OCI-LY1 (cell line): ENCODE results near the gene CACNG7.

Experiments used
- H2AFZ ChIP-seq: fragments of 200-600 bp; sonication (generic), shearing (Covaris generic); 2 replicates; pipeline ENCODE4 v1.6.0; 2014; ENCODE audit warnings: antibody characterized with exemption, mild to moderate bottlenecking, low read length
- H3F3A ChIP-seq: fragments of 200-600 bp; sonication (generic), shearing (Covaris generic); 2 replicates; pipeline ENCODE4 v1.6.0; 2014; ENCODE audit warnings: mild to moderate bottlenecking, antibody characterized with exemption, low read length, moderate library complexity; ENCODE audit not compliant: insufficient read depth
- H3K27ac ChIP-seq: fragments of 200-600 bp; sonication (generic); 2 replicates; pipeline ENCODE4 v1.5.1; 2014; ENCODE audit warnings: low read length, mixed run types, mild to moderate bottlenecking, low read depth; ENCODE audit not compliant: poor library complexity, severe bottlenecking
- H3K27me3 ChIP-seq: fragments of 200-600 bp; sonication (generic); 2 replicates; pipeline ENCODE4 v1.6.0; 2014; ENCODE audit warnings: antibody characterized with exemption, mild to moderate bottlenecking, low read length, moderate library complexity; ENCODE audit not compliant: insufficient read depth
- H3K36me3 ChIP-seq: fragments of 200-600 bp; sonication (generic); 2 replicates; pipeline ENCODE4 v1.6.1; 2014; ENCODE audit warnings: mild to moderate bottlenecking, antibody characterized with exemption, low read length, moderate library complexity, mixed read lengths; ENCODE audit not compliant: insufficient read depth
- H3K4me1 ChIP-seq: fragments of 200-600 bp; sonication (generic); 2 replicates; pipeline ENCODE4 v1.5.1; 2014; ENCODE audit warnings: mild to moderate bottlenecking, low read length, moderate library complexity; ENCODE audit not compliant: insufficient read depth, severe bottlenecking
- H3K4me2 ChIP-seq: fragments of 200-600 bp; sonication (generic), shearing (Covaris generic); 2 replicates; pipeline ENCODE4 v1.6.1; 2014; ENCODE audit warnings: low read length
- H3K4me3 ChIP-seq: fragments of 200-600 bp; sonication (generic); 2 replicates; pipeline ENCODE4 v1.5.1; 2014; ENCODE audit warnings: low read length, low read depth, mild to moderate bottlenecking, mixed read lengths; ENCODE audit not compliant: poor library complexity, severe bottlenecking
- H3K79me2 ChIP-seq: fragments of 200-600 bp; shearing (Covaris generic); 2 replicates; pipeline ENCODE4 v1.6.1; 2016; ENCODE audit warnings: mixed run types, low read length, mixed read lengths; ENCODE audit not compliant: insufficient read depth
- H3K9ac ChIP-seq: fragments of 200-600 bp; sonication (generic), shearing (Covaris generic); 2 replicates; pipeline ENCODE4 v1.6.1; 2014; ENCODE audit warnings: mild to moderate bottlenecking, low read length, mixed read lengths
- H3K9me2 ChIP-seq: fragments of 200-600 bp; sonication (generic), shearing (Covaris generic); 2 replicates; pipeline ENCODE4 v1.6.1; 2014; ENCODE audit warnings: low read depth, mild to moderate bottlenecking, low read length, mixed read lengths
- H3K9me3 ChIP-seq: fragments of 200-600 bp; shearing (Covaris generic); 2 replicates; pipeline ENCODE4 v1.6.1; 2014; ENCODE audit warnings: low read length, mixed read lengths
- H4K20me1 ChIP-seq: fragments of 200-600 bp; sonication (generic), shearing (Covaris generic); 2 replicates; pipeline ENCODE4 v1.6.0; 2016; ENCODE audit warnings: mild to moderate bottlenecking, low read length; ENCODE audit not compliant: insufficient read depth
- EZH2 ChIP-seq: fragments of 200-600 bp; sonication (generic), shearing (Covaris generic); IDR thresholded peaks from 2 replicates; pipeline ENCODE4 v1.8.0; 2017; ENCODE audit warnings: borderline replicate concordance, mixed run types, mild to moderate bottlenecking, antibody characterized with exemption, low read length, moderate library complexity, mixed read lengths
- TF ChIP-seq, protein P1 (sequence below): fragments of 200-600 bp; sonication (generic), shearing (Covaris generic); IDR thresholded peaks from 2 replicates; pipeline ENCODE4 v1.5.1; 2017; ENCODE audit warnings: mild to moderate bottlenecking, antibody characterized with exemption, low read length, moderate library complexity, mixed read lengths

CACNG7 gene

GRCh38 chr19:53865918-53866864 is 42.9 kb upstream of the CACNG7 start:
- Histone ChIP-seq H3K9me3 (no peaks in the 10 kb centered on the region), H3K4me1 (no peaks in the 10 kb centered on the region), H3K9ac (no peak overlapping the region), H3K27me3 (no peaks in the 10 kb centered on the region), H3K27ac (no peak overlapping the region), H3K4me2 (no peak overlapping the region), H2AFZ (no peak overlapping the region), H3K79me2 (no peaks in the 10 kb centered on the region), H3K36me3 (no peaks in the 10 kb centered on the region), H3F3A (no peaks in the 10 kb centered on the region), H3K9me2 (no peaks in the 10 kb centered on the region), H4K20me1 (no peaks in the 10 kb centered on the region), H3K4me3 (no peak overlapping the region)
- TF ChIP-seq, protein P1, sequence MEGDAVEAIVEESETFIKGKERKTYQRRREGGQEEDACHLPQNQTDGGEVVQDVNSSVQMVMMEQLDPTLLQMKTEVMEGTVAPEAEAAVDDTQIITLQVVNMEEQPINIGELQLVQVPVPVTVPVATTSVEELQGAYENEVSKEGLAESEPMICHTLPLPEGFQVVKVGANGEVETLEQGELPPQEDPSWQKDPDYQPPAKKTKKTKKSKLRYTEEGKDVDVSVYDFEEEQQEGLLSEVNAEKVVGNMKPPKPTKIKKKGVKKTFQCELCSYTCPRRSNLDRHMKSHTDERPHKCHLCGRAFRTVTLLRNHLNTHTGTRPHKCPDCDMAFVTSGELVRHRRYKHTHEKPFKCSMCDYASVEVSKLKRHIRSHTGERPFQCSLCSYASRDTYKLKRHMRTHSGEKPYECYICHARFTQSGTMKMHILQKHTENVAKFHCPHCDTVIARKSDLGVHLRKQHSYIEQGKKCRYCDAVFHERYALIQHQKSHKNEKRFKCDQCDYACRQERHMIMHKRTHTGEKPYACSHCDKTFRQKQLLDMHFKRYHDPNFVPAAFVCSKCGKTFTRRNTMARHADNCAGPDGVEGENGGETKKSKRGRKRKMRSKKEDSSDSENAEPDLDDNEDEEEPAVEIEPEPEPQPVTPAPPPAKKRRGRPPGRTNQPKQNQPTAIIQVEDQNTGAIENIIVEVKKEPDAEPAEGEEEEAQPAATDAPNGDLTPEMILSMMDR: no peak
- TF ChIP-seq EZH2: no peak

GRCh38 chr19:53866865-53867224 is 42.2 kb upstream of the CACNG7 start:
- Histone ChIP-seq H3K4me2 (no peak overlapping the region), H2AFZ (no peak overlapping the region)

DNA sequence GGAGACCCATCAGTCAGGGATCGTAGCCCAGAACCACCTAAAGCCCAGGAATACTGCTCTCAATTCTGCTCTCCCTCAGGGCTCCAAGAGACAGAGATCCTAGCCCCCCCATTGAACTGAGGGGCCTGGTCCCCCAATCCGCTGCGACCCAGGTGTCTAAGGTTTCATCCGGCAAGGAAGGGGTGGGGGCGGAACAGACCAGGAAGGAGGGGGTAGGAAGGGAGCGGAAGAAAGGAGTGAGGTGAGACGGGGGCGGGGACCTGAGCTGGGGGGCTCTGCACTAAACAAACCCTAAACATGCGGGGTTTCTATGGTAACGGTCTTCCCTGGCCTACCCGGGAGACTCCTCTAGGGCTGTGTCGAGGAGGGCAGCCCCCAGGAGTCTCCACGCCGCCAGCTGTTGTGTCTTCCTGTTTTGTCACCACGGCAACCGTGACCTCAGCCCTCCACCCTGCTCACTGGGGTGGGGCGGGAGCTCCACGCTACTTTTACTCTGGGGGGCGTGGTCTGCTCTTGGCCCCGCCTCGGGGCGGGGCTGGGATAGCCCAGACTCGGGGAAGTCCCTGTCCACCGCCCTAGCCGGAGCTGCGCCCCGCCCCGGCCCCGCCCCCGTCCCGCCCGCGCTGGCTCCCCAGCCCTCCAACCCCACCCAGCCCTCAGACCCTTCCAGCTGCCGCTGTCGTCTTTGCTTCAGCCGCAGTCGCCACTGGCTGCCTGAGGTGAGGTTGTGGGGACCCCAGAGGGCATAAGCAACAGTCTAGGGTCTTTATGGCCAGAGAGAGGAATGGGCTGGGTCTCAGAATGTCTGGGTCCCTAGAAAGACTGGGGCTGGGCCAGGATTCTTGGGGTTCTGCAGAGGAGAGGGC is 41.6 kb upstream of the CACNG7 start, which contains the start of gene MYADM:
Gene MYADM, plus strand, starts transcription at position 659 of the 866 bp plus-strand sequence. CDS start 5,647 bp downstream, outside the sequence.
- H3K79me2 ChIP-seq: no peaks in the 10 kb centered on the region
- no peak within 1 kb of the TSS for H3K4me2 ChIP-seq
- H3K27me3 ChIP-seq: no peaks in the 10 kb centered on the region
- H3K36me3 ChIP-seq: no peaks in the 10 kb centered on the region
- TF ChIP-seq EZH2: no peak
- TF ChIP-seq, protein P1: no peak
- H3K4me3 ChIP-seq: no peak within 1 kb of the TSS
- H2AFZ ChIP-seq: no peak within 1 kb of the TSS
- H3K4me1 ChIP-seq: no peaks in the 10 kb centered on the region
- H3K9me2 ChIP-seq: no peaks in the 10 kb centered on the region
- no peak within 1 kb of the TSS for H3K9ac ChIP-seq
- no peaks in the 10 kb centered on the region for H4K20me1 ChIP-seq
- H3K9me3 ChIP-seq: no peaks in the 10 kb centered on the region
- H3K27ac ChIP-seq: no peak within 1 kb of the TSS
- no peaks in the 10 kb centered on the region for H3F3A ChIP-seq

More at GRCh38 chr19:53866865-53867224, 42.2 kb upstream of the CACNG7 start:
- no peaks in the 10 kb centered on the region for H3K9me3 ChIP-seq
- H3F3A ChIP-seq: no peaks in the 10 kb centered on the region
- H4K20me1 ChIP-seq: no peaks in the 10 kb centered on the region
- no peaks in the 10 kb centered on the region for H3K9me2 ChIP-seq
- H3K4me1 ChIP-seq: no peaks in the 10 kb centered on the region
- H3K27ac ChIP-seq: no peak overlapping the region
- TF ChIP-seq EZH2: no peak
- TF ChIP-seq, protein P1: no peak
- no peaks in the 10 kb centered on the region for H3K36me3 ChIP-seq
- H3K27me3 ChIP-seq: no peaks in the 10 kb centered on the region
- no peak overlapping the region for H3K9ac ChIP-seq
- no peak overlapping the region for H3K4me3 ChIP-seq
- no peaks in the 10 kb centered on the region for H3K79me2 ChIP-seq
